Activated gamma-delta T cell (primary cell): ENCODE data around the gene GLRX5.
"Not testable (repeated sequence)": the region's sequence is repeated elsewhere in the genome, so short reads cannot be mapped to it uniquely, and the experiment has no call there.

Experiments
- DNase-seq: peaks from one replicate; lab custom pipeline; 2025; lab: John Stamatoyannopoulos, UW

Gene GLRX5

GRCh38 chr14:95498622-95499353 lies 36.1 kb upstream of the GLRX5 start:
- DNase-seq: no peak

GRCh38 chr14:95499354-95499750 lies 35.5 kb upstream of the GLRX5 start:
- DNase-seq: no peak

GRCh38 chr14:95500201-95500681 lies 34.6 kb upstream of the GLRX5 start:
- no peak for DNase-seq

- DNase-seq: no peak
Measured at GRCh38 chr14:95500772-95501401, 34.0 kb upstream of the GLRX5 start.

GRCh38 chr14:95502381-95502950 lies 32.4 kb upstream of the GLRX5 start:
- no peak for DNase-seq

GRCh38 chr14:95503365-95504134 lies 31.3 kb upstream of the GLRX5 start:
- DNase-seq: no peak

GRCh38 chr14:95504135-95505029 lies 30.5 kb upstream of the GLRX5 start:
- no peak for DNase-seq

GRCh38 chr14:95505030-95505589 lies 29.7 kb upstream of the GLRX5 start:
- DNase-seq: no peak

- no peak for DNase-seq
Measured at GRCh38 chr14:95507174-95507573, 27.7 kb upstream of the GLRX5 start.

- DNase-seq: no peak
Measured at GRCh38 chr14:95507701-95508103, 27.1 kb upstream of the GLRX5 start.

GRCh38 chr14:95508377-95508776 lies 26.5 kb upstream of the GLRX5 start:
- no peak for DNase-seq

GRCh38 chr14:95509495-95509894 lies 25.4 kb upstream of the GLRX5 start:
- DNase-seq: no peak

GRCh38 chr14:95510344-95510743 lies 24.5 kb upstream of the GLRX5 start:
- not testable (repeated sequence) for DNase-seq

GRCh38 chr14:95510804-95511203 lies 24.0 kb upstream of the GLRX5 start:
- no peak for DNase-seq

GRCh38 chr14:95511687-95512086 lies 23.2 kb upstream of the GLRX5 start:
- DNase-seq: no peak

- no peak for DNase-seq
Measured at GRCh38 chr14:95513291-95513690, 21.6 kb upstream of the GLRX5 start.

GRCh38 chr14:95514131-95515079 lies 20.4 kb upstream of the GLRX5 start:
- DNase-seq: no peak

GRCh38 chr14:95515080-95515489 lies 19.8 kb upstream of the GLRX5 start:
- DNase-seq: no peak

GRCh38 chr14:95515596-95516552 lies 19.0 kb upstream of the GLRX5 start:
- DNase-seq: peak; percentile 79
